Hypothalamus (tissue), 51 donors: ENCODE measurements around the gene FOXN3.

Experiments used
- DNase-seq, 51 donors: peaks; one replicate each; lab custom pipeline; 2025; lab: John Stamatoyannopoulos, UW

The FOXN3 gene

DNA sequence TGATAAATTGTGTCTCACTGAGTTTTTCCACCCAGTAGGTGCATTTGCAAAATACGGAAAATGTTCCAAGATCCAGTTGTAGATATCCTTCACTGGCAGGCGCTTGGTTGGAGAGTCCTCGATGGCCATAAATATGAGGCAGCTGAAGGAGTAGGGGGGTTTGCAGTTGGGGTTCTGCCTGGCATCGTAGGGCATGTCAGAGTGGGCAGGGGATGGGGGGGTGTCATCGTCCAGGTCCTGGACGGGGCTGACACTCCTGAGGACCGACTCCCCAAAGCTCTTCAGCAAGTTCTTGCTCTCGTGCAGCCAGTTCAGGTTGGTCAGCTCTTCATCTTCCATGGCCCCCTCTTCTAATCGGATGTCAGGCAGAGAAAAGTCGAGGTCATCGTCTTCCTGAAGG lies 5.1 kb downstream of the FOXN3 start:
- DNase-seq: no peak

DNA sequence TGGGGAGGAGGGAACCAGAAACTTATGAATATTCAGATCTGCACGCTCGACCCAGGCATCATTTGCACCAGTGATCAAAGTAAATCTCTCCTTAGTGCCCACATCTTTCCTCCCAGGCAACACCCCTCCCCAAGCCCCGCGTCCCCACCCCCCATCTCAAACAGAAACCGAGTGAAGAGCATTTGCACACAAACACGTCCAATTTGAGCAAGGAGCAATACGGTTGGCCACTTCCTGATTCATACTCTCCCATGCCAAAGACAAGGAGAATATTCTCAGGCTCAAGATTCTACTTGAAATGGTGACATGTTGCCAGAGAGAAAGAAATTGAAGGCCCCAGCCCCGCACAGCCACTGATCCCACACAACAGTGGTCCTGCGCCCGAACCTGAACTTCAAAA lies 7.1 kb downstream of the FOXN3 start:
- peak in 1 of 51 donors; percentile 6 for DNase-seq

DNA sequence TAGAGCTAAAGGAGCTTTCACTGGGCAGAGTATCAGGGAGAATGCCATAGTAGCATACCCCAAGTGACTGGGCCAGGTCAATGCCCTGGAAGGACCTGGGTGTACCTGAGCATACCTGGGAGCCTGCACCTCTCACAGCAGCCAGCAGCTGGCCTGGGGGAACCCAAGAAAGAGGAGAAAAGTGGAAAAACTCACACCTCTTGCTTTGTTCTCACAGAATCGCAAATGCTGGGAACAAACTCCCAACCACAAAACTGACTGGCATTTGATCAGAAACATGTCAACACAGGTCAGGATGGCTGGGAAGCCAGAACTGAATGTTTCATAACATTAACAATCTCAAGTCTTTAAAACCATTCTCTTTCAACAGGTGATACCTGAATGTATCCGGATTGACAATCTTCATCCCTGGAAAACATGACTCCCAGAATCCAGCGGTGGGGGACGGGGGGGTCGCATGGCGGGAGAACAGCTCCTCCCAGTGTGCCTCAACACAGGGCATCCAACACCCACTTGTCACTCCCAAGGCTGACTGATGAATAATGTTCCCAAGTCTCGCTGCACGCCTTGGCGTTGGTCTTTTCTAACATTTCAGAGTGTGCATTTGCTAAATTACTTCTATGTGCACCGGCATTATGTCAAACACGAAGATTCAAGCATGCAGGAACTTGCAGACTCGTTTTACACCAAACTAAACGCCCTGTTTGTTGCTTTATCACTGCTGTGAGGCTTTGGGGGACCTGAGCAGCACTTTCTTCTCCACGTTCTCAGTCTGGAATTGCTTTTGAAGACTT lies 7.9 kb downstream of the FOXN3 start:
- peak in 2 of 51 donors; percentile 33 for DNase-seq

DNA sequence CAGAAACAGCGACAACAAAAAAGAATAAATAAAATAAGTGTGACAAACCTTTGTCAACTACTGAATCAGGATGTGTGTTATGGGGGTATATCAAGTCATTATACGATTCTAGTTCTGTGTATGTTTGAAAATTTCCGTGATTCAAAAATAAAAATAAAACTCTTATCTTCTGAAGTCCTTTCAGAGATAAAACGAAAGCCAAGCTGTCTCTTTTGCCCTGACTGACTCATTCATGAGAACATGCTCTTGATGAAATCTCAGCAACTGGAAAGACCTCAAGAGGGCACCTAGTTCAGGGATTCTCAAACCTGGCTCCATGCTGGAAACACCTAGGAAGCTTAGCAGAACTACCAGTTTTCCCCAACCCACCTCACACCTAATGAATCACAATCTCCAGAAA lies 9.2 kb downstream of the FOXN3 start:
- DNase-seq: no peak

DNA sequence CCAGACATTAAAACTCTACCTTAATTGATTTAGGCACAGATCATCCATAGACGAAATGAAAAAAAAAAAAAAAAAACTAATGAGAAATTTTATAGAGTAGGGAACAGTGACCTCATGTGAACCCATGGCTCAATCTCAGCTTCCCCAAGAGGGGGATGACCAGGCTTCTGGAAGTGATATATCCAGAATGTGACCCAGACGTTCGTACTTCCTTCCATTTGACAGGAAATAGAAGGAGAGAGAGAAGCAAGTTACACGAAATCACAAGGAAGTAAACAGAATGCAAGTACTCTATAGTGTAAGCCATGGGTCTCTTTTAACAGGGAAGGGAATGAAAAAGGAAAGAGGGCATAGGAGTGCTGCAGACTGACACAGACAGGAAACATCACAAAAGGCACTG lies 10.1 kb downstream of the FOXN3 start:
- DNase-seq: no peak

DNA sequence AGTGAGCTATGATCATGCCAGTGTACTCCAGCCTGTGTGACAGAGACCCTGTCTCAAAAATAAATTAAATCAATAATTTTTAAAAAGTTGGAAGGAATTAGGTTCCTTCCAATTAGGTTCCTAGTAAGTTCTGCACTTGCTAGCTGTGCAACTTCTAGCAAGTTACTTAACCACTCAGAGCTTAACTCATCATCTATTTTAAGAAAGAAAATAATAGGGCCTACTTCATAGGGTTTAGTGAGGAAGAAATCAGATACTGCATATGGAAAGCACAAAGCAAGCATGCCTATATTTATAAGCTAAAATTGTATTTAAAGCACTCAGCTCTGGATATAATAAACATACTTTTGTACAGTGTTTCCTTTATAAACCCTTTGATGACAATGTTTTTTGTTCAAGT lies 10.7 kb downstream of the FOXN3 start:
- no peak for DNase-seq

DNA sequence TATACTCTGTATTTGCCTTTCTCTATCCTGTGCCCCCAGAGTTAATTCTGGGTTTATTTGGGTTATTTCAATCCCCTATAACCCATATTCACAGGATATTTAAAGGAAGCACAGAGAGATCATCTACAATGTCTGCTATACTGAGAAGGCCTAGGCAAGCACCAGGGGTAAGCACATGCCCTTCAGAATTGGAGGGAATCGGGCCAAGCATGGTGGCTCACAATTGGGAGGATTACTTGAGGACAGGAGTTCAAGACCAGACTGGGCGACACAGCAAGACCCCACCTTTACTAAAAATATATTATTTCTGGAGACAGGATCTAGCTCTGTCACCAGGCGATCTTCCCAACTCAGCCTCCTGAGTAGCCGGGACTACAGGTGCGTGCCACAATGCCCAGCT lies 11.3 kb downstream of the FOXN3 start:
- DNase-seq: no peak

DNA sequence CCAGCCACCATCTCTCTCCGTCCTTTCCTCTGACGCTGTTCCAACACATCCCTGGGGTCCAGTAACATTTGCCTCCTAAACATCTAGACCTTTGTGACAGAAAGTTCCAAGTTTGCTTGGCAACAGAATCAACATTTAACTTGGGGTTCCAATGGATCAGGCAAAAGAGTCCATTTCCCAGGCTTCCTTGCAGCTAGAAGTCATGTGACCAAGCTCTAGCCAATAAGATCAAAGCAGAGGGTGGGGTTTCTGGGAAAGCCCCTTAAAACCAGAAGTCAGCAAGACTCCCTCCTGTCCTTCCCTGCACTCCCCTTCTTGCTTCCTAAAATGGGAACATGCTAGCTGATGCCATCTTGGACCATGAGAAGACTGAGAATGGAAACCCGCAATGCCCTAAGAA lies 14.7 kb downstream of the FOXN3 start:
- DNase-seq: no peak

DNA sequence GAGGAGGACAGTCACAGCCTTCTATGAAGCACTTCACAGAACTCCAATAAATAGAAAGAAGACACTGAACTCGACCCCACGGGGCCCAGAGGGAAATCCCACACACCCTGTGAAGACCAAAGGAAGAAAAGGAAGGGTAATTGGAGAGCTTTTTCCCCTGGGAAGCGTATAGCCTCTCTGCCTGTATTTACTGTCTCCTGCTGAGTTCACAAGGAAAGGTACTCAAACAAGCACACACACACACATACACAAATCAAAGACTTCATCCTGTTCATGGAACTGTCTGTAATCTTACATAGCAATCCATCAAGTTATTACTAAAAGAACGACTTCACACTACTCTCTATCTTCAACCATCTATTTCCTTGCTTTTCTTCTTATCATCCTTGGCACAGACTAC lies 15.3 kb downstream of the FOXN3 start:
- DNase-seq: no peak

DNA sequence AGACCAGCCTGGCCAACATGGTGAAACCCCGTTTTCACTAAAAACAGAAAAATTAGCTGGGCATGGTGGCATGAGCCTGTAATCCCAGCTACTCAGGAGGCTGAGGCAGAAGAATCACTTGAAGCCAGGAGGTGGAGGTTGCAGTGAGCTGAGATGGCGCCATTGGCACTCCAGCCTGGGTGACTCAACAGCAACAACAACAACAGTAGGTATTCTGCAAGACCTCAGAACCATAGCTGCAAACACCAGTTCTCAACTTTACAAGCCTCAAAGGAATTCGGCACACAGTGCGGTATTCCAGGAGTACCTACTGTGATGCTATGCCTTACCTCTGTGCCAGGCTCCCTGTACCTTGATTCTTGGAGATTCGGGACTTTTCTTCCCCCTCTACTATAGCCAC lies 15.8 kb downstream of the FOXN3 start:
- DNase-seq: no peak

DNA sequence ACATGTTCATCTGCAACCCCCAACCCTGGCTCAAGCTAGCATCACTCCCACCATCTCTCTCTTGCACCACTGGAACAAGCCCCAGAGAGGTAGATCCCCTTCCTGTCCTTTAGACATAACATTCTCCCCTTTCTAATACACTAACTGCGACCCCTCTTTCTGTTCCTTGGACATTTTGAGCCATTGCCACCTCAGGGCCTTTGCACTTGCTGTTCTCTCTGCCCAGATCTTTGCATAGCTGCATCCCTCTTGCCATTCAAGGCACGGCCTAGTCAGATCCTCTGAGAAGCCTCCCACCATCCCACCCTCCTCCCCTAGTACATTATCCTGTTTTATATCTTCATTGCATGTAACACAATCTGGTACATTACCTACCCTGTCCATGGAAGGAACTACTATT lies 16.5 kb downstream of the FOXN3 start:
- no peak for DNase-seq

DNA sequence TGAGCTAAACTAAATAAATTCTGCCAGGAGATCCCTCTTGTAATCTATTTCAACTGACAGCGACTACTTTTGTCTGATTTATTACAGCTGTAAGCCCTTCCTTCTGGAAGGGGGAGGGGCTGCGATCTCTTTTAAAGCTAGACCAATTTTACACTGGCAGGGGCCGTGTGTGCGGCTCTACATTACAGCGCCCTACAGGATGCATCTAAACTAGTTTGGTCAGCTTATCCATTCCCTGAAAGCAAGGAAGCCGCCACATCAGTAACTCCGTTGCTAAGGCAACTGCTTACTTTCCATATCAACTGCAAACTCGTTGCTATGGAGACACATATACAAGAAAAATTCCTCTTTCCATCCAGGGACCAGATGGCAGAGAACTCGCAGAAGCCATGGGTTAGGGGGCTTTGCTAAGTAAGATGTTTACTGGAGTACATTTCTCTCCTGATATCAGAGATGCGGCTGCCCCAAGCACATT lies 17.4 kb downstream of the FOXN3 start:
- peak in 6 of 51 donors; percentile 10 to 45 (median 30) for DNase-seq

DNA sequence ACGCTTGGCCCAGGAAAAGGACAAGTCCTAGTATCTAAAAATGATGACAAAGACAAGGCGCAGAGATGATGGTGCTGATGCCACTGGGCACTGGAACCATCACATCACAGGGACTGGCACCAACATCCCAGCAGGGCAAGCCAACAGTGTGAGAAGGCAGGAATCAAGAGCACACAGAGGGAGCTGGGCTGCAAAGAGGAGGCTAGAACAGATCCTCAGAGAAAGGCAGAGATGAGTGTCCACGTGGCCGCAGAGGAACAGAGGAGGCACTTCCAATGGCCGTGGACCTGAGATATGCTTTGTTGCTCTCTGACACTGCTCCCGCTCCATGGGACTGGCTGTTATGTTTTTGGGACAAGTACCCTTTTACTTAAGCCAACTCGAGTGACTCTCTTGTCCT lies 17.9 kb downstream of the FOXN3 start:
- DNase-seq: peak in 2 of 51 donors; percentile 18 to 44

DNA sequence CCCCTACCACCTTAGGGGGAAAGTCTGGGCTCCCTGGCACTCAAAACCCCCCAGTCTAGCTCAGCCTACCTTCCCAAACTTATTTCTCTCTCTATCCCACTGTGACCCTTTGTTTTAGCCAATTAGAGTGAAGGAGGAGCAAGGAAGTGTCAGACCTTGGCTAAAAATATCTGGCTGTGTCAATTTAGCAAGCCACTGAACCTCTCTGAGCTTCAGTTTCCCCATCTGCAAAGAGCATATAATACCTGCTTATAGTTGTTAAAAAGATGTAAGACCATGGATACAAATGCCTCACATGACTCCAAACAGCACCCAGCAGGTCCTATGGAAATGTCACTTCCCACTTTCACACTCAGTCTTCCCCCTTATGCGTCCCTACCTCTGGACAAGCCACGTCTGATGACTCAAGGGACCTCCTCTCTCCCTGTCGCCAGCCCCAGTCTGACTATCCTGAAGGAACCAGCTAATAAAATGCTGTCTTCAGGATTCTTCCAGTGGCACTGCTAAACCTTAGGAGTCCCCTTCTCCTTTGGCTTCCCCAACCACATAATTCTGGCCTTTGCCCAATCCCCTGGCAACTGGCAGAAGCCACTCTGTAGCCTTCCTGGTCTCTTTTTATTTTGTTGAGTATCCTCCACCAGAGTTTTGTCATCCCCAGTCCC lies 19.3 kb downstream of the FOXN3 start:
- DNase-seq: no peak

DNA sequence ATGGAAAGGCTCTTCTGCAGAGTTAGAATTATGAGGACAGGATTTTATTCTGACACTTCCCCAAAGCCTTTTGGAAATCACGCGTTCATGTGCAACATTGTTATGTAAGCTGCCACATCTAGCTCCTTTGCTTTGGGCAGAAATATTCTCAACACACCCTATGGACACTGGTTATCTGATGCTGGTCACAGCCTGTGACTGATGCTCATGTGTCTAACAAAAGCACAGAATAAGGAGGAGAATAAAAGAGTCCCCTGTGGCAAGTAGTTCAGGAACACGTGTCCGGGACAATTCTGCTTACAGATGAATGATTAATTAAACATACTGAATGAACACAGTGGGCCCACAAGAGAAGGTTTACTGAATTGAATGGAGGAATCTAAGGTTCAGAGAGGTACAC lies 22.1 kb downstream of the FOXN3 start:
- DNase-seq: no peak

DNA sequence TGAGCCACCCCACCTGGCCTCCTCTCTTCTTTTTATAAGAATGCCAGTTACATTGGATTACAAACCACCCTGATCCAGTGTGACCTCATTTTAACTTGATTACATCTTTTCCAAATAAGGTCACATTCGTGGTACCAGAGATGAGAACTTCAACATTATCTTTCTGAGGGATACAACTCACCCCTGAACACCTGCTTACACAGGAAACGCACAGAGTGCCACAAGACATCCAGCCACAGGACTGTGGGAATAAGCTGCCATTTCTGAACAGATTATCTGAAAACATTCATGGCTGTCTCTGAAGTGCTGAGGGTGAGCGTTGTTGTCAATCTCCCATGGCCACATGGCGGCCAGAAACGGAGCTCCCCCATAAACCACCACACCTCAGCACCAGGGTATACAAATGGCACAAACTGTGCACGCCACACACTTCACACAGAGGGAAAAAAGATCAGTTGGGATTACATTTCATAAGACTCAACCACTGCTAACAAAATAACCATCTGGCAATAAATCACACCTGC lies 23.7 kb downstream of the FOXN3 start:
- DNase-seq: no peak

DNA sequence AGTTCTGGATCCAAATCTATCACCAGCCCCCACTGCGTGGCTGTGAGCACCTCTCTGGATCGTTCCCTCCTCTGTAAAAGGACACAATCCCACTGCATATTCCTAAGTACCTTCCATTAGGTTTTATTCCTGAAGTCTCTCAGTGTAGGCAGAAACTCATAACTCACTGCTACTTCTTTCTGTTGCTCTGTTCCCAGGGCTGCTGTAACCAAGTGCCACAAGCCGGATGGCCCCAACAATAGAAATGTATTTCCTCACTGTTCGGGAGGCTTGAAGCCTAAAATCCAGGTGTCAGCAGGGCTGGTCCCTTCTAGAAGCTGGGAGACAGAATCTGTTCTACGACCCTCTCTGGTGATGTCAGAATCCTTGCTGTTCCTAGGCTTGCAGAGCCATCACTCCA lies 24.9 kb downstream of the FOXN3 start:
- no peak for DNase-seq

DNA sequence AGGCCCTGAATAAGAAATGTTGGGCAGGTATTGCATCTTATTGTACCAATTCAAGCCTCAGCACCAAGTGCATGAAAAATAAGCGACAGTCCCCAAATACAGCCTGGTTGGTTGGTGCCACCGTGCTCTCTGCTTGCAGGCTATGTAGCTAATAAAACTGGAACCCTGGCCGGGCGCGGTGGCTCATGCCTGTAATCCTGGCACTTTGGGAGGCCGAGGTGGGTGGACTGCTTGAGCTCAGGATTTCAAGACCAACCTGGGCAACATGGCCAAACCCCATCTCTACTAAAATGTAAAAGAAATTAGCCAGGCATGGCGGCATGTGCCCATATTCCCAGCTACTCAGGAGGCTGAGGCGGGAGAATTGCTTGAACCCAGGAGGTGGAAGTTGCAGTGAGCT lies 25.5 kb downstream of the FOXN3 start:
- no peak for DNase-seq

DNA sequence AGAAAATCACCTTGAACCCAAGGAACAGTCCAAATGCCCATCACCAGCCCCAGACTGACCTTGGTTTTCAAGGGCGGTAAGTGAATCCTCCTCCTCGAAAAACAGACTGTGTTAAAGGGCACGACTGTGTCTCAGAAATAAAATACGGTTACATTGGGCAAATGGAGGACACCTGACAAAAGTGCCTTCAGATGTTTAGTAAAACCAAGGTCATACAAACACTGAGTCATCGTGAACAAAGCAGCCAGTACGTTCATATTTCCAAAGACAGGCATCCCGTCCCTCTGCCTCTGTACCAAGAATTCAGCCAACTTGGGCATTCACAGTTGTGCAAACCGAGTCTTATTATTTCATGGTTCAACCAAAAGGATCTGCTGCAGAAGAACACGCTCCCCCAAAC lies 25.9 kb downstream of the FOXN3 start:
- DNase-seq: no peak

DNA sequence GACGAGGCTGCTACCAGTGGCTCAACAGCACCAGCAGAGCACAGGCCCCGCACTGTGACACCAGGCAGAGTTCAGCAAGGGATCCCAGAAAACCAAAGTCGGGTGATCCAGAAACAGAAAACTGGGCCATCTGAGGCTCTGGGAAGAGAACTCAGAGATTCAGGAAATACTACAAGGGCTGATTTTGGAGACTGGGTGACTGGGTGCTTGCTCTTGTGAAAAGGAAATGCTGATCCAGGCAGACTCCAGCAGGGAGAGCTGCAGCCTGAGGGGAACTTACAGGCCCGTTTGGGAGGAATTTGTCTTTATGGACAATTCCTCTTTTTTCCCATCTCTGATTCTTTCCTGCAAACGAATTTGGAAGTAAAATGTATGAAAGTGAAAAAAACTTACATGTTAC lies 28.2 kb downstream of the FOXN3 start:
- DNase-seq: peak in 1 of 51 donors; percentile 9

DNA sequence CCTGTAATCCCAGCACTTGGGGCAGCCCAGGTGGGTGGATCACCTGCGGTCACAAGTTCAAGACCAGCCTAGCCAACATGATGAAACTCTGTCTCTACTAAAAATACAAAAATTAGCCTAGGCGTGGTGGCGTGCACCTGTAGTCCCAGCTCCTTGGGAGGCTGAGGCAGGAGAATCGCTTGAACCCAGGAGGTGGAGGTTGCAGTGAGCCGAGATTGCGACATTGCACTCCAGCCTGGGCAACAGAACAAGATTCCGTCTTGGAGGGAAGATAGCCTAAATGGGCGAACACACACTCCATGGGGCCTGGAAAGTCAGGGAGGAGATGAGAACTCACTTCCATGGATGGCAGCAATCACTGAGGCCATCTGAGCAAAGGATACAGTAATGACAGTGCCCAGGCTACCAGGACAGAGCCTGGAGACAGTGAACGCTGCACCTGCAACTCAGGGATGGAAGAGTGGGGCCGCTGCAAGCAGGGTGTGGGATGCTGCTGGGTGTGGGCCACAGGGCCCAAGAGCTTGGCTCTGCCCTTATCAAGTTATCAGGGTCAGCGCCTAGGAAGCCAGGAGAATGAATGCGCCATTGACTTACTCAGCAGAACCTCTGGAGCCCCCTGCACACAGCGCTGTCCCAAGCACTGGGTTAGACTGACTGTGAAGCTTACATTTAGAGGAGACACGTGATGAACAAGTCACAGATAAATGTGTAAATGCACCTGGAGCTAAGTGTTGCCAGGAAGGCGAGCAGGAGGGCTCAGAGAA lies 28.9 kb downstream of the FOXN3 start:
- no peak for DNase-seq
